ENCODE results near the gene FCHO1.

Gene FCHO1

DNA sequence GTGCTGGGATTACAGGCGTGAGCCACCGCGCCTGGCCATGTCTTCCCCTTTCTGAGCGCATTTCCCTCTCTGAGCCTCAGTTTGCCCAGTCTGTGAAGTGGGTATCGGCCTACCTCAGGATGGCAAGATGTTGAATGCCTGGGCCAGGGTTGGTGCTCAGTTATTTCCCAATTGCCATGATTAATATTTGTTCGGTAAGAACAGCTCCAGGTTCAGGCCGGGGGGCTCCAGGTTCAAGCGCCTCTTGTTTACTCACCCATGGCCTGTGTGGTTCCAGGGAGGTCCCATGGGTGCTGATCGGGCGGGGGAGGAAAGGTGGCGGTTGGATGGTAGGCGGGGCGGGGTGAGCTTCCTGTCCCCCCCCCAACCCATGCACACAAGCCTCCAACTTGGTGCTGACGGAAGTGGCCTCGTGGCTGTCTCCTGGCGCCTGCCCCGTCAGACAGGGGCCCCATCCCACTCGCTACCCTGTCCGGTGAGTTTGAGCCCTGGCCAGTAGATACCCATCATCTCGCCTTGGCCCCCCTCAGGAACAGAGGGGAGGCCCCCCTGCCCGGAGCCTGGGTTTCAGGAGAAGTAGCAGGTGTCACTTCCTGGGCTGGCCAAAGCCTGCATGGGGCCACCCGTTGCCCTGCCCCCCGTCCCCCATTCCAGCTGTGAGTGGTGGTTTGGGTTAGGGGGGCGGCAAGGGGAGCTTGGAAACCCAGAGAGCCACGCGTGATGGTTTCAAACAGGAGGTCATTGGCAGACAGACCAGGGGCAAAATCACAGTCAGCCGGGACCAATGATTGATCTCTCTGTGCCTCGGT lies at the start of gene FCHO1:
TSS of gene FCHO1 (plus strand) at position 375 of the 809 bp plus-strand sequence. CDS start 3,688 bp downstream, outside the sequence.
- no peak for DNase-seq (ENCODE audit: low read depth)
- in situ Hi-C loops (cut with HindIII; ENCODE audit: low sequenced_read_pairs) = no loop called here
- no peak within 1 kb of the TSS for H3K4me3 ChIP-seq (ENCODE audit: low read depth, low read length)
- TF ChIP-seq, protein P1, sequence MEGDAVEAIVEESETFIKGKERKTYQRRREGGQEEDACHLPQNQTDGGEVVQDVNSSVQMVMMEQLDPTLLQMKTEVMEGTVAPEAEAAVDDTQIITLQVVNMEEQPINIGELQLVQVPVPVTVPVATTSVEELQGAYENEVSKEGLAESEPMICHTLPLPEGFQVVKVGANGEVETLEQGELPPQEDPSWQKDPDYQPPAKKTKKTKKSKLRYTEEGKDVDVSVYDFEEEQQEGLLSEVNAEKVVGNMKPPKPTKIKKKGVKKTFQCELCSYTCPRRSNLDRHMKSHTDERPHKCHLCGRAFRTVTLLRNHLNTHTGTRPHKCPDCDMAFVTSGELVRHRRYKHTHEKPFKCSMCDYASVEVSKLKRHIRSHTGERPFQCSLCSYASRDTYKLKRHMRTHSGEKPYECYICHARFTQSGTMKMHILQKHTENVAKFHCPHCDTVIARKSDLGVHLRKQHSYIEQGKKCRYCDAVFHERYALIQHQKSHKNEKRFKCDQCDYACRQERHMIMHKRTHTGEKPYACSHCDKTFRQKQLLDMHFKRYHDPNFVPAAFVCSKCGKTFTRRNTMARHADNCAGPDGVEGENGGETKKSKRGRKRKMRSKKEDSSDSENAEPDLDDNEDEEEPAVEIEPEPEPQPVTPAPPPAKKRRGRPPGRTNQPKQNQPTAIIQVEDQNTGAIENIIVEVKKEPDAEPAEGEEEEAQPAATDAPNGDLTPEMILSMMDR (IDR thresholded peaks at IDR 0.05; ENCODE audit: low read depth, low read length, missing control alignments) = no peak

- no peak for DNase-seq (ENCODE audit: low read depth)
- H3K4me3 ChIP-seq (ENCODE audit: low read depth, low read length) = no peak overlapping the region
- TF ChIP-seq, protein P1 (IDR thresholded peaks at IDR 0.05; ENCODE audit: low read depth, low read length, missing control alignments) = peak; percentile 65
- in situ Hi-C loops (cut with HindIII; ENCODE audit: low sequenced_read_pairs) = no loop called here
Measured at GRCh38 chr19:17703824-17704463, 47.3 kb upstream of the FCHO1 start.

GRCh38 chr19:17706750-17707181 lies 44.5 kb upstream of the FCHO1 start:
- in situ Hi-C loops (cut with HindIII; ENCODE audit: low sequenced_read_pairs) = no loop called here
- no peak overlapping the region for H3K4me3 ChIP-seq (ENCODE audit: low read depth, low read length)
- TF ChIP-seq, protein P1 (IDR thresholded peaks at IDR 0.05; ENCODE audit: low read depth, low read length, missing control alignments) = no peak
- no peak for DNase-seq (ENCODE audit: low read depth)

DNA sequence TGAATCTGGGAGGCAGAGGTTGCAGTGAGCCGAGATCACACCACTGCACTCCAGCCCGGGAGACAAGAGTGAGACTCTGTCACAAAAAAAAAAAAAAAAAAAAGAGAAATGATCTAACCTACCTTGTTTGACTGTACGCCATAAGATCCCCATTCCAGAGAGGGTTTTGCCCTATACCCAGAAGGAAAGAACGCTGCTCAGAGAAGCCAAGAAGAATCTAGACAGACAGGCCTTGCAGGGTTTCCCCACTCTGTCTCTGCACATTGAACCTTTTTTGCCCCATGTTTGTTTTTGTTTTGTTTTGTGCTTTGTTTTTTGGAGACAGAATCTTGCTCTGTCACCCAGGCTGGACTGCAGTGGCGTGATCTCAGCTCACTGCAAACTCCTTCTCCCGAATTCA lies 39.4 kb upstream of the FCHO1 start:
- in situ Hi-C loops (cut with HindIII; ENCODE audit: low sequenced_read_pairs) = loop anchor here (10.0 kb wide), 1 partner anchor 123 kb away; no protein-coding TSS in a partner anchor
- no peak for DNase-seq (ENCODE audit: low read depth)
- TF ChIP-seq, protein P1 (IDR thresholded peaks at IDR 0.05; ENCODE audit: low read depth, low read length, missing control alignments) = no peak

GRCh38 chr19:17716309-17716929 lies 34.9 kb upstream of the FCHO1 start:
- no peak for DNase-seq (ENCODE audit: low read depth)
- in situ Hi-C loops (cut with HindIII; ENCODE audit: low sequenced_read_pairs) = loop anchor here (10.0 kb wide), 1 partner anchor 118 kb away; no protein-coding TSS in a partner anchor
- TF ChIP-seq, protein P1 (IDR thresholded peaks at IDR 0.05; ENCODE audit: low read depth, low read length, missing control alignments) = peak; percentile 29
- no peak overlapping the region for H3K4me3 ChIP-seq (ENCODE audit: low read depth, low read length)

More for the DNA sequence above, 39.4 kb upstream of the FCHO1 start:
- H3K4me3 ChIP-seq (ENCODE audit: low read depth, low read length) = no peak overlapping the region

- in situ Hi-C loops (cut with HindIII; ENCODE audit: low sequenced_read_pairs) = loop anchor here (10.0 kb wide), 1 partner anchor 116 kb away; no protein-coding TSS in a partner anchor
- no peak for DNase-seq (ENCODE audit: low read depth)
Measured at GRCh38 chr19:17718550-17718946, 32.7 kb upstream of the FCHO1 start.

More at GRCh38 chr19:17718550-17718946, 32.7 kb upstream of the FCHO1 start:
- H3K4me3 ChIP-seq (ENCODE audit: low read depth, low read length) = no peak overlapping the region
- TF ChIP-seq, protein P1 (IDR thresholded peaks at IDR 0.05; ENCODE audit: low read depth, low read length, missing control alignments) = no peak

Data from astrocyte of the cerebellum (primary cell).